HPDE6-E6E7 (cell line): ENCODE data around the gene TMEM89.

ENCODE experiments used
- DNase-seq: peaks from one replicate; pipeline ENCODE4 v3.0.0; 2011; ENCODE audit warnings: missing footprints; ENCODE audit errors: extremely low spot score

The TMEM89 gene

GRCh38 chr3:48621461-48621869, at the start of gene TMEM89:
TMEM89 (minus strand) TSS chr3:48621769; CDS start chr3:48621756, 13 bp downstream.
- DNase-seq, result no peak

DNA sequence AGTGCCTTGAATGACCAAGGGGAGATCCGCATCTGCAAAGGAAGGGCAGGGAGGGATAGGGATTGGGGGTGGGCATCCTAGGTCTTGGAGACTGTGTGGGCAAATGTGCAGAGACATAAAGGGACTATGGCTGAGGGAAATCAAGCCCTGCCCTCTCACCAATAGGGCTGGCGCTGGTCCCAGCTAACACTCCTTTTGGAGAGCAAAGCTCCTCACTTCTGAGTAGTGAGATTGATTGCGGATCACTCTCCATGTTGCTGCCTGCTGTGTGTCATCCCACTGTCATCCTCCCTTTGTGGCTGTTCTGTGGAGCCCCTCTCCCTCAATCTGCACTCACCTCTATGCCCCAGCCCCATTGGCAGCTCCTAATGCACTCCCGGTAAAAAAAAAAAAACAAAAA, 43.4 kb upstream of the TMEM89 start:
- DNase-seq, result no peak

GRCh38 chr3:48664313-48664644, 42.7 kb upstream of the TMEM89 start:
- no peak for DNase-seq

DNA sequence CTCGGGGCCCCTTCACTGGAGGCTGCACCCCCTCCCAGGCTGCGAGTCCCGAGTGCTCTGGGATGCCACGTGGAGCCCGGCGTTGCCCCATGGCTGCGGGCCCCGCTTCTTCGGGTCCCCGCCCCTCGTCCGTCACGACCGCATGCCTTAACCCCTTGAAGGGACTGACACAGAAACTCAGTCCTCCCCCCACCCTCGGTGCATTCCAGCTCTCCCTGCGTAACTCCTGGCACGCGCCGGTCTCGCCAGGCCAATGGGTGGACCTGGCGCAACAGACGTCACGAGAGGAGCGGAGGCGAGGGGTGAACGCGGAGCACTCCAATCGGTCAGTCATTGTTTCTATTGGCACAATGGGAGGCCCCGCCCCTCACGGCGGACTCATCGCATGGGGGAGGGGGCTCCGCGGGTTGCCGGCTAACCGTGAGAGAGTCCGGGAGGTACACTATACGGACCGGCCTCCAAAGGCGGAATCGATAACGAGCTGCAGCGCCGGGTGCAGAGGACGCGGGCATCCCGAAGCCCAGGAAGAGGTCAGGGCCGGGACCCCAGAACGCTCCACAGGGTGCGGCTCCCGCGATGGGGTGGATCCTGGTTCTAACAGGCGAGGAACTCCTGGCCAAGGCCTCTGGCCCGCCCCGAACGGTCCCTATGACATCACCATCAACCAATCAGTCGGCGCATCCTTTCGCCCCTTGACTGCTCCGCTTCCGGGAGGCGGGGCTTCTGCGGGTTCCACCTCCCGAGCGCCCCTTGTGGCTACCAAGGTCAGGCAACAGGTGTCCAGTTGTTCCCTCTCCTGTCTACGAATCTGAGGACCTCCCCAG, 42.1 kb upstream of the TMEM89 start:
- DNase-seq, result peak; percentile 70

DNA sequence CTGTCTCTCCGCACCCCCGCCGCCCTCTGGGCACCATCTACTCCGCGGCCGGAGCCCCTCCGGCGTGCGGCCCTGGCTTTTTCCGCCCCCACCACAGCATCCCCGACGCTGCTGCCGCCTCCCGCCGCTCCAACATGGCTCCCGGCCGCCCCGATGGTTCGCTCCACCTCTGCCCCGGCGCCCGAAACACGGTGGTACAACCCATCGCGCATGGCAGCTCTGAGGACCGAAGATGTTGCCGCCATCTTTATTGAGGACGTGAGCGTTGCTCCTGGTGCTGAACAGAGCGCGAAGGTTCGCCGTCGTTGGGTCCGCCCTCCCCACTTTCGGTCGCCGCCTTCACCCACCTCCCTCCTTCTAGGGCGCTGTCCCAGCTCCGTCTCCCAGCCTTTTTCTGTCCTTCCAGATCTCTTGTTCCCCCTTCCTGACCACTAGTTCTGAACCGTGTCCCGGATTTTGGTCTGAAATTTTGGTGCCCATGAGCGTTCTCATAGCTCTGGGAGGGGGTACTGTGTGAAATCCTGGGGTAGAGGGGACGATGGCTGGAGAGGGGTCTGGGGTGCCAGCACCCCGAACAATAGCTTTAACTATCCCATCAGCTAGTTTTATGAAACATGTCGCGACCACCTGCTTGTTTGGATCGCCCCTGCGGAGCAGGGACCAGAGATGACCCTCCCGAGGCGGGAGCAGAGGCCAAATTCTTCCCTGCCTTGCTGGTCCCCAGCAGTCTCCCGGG, 41.4 kb upstream of the TMEM89 start, which contains the start of gene CELSR3:
Gene CELSR3, minus strand, starts transcription at position 134 of the 736 bp plus-strand sequence. CDS start 252 bp downstream, outside the sequence.
- DNase-seq, result peak; percentile 32

GRCh38 chr3:48662145-48662752, 40.7 kb upstream of the TMEM89 start:
- DNase-seq, result no peak

- no peak for DNase-seq
Observed at GRCh38 chr3:48661501-48662144, 40.1 kb upstream of the TMEM89 start.

- no peak for DNase-seq
Observed at GRCh38 chr3:48660800-48661400, 39.3 kb upstream of the TMEM89 start.

GRCh38 chr3:48656841-48657281, 35.3 kb upstream of the TMEM89 start:
- no peak for DNase-seq

DNA sequence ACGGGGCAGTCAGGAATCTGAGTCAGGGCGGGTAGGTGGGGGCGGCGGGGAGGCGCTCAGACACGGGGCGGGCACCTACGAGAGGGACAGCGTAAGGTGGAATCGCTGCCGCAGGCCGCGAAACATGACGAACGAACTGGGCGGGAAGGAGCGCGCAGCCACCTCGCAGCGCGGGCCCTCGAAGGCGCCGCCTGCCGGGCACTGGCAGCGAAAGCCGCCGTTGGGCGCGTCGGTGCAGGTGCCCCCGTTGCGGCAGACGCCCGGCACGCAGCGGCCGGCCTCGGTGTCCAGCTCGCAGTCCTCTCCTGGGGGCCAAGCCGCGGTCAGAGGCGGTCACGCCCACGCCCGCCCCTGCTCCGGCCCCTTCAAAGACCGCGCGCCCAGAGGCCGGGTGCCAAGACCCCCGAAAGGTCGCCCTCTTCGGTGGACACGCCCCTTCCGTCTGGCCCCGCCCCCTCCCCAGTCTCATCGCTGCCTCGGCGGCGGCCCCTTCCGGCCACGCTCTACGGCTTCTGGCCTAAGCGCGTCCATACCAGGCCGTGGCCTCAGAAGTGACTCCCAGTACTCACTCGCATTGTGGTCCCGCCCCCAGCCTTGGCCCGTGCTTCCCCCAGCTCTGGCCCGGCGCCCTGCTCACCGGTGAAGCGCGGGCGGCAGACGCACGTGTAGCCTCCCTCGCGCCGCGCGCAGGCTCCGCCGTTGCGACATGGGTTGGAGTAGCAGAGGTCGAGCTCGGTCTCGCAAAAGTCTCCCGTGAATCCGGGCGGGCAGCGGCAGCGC, 34.7 kb upstream of the TMEM89 start:
- DNase-seq, result peak; percentile 60

DNA sequence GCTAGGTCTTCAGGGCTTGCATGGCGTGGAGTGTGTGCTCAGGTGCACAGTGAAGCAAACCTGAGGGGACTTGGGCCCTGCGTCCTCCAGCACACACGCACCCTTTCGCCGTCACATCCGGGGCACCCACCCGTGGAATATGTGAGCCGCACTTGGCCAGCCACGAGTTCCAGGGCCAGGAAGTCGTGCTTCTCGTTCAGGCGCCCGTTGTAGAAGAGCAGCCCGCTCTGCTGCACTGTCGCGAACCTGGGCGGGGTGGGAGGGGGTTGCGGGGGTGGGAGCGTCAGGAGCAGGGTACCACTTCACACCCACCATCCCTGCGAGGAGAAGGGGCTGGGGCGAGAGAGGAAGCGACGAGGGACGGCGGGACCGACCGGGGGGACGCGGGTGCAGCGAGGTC, 34.0 kb upstream of the TMEM89 start:
- no peak for DNase-seq

- no peak for DNase-seq
Observed at GRCh38 chr3:48655063-48655462, 33.5 kb upstream of the TMEM89 start.

DNA sequence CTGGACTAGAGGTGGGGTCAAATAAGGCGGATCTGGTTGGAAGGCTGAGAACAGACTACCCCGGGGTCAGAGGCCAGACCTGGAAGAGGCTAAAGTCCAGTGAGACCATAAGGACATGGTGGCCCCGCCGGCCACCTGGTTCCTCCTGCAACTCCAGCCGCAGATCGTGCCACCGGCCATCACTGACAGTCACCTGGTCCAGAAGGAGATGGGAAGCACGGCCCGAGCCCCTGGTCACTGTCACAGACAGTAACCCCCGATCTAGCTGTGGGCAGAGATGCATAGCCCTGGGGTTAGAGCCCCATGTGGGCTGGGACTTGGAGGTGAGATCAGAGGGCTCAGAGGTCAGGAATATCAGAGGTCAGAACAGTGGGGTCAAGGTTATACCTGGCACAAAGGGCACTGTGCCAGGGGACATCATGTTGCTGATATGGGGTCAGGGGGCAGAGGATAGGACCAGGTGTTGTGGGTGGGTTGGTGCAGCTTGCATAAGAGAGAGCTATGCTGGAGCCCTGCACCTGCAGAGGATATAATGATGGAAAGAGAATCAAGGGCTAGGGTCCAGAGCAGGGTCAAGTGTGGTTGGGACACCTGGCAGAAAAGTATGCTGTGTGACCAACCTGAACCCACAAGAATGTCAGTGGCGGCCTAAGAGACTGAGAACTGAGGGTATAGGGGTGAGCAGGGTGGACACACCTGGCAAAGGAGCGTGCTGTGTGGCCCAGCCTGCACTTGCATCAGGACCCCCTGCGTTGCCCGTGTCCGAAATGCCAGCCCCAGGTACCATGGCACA, 31.6 kb upstream of the TMEM89 start:
- DNase-seq, result no peak

DNA sequence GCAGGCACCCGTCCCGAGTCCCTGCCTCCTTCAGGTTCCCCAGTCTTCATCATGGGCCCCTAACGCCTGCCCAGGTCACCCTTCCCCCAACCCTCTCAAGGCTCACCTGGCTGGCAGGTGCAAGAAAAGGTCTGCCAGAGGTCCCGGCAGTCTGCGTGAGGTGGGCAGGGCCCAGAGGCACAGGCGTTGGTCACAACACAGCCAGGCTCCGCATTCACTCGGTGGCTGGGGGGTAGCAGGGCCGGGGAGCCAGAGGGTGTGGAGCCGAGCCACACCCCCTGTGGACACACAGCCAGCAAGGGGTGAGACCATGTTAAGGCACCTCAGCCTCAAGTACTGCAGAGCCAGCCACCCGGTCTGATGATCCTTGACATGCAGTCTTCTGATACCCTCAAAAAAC, 30.2 kb upstream of the TMEM89 start:
- DNase-seq, result no peak

GRCh38 chr3:48650723-48651122, 29.2 kb upstream of the TMEM89 start:
- DNase-seq, result no peak

- DNase-seq, result no peak
Observed at GRCh38 chr3:48648188-48648850, 26.8 kb upstream of the TMEM89 start.

DNA sequence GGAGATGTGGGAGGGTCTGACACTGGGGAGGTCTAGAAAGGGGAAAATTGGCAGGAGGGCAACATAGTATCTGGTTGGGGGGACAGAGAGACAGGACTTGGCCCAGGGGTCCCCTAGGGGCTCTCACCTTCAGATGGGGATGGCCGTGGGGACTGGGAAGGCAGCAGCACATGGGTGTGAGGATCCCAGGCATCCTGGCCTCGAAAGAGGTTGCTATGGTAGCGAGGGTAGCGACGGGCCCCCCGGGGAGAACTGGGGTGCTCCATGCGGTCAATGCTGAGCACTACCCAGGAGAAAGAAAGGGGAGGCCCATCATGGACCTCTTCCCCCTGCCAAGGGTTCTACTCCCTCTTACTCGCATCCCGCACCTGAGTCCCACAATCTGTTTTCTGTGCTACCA, 26.1 kb upstream of the TMEM89 start:
- no peak for DNase-seq

GRCh38 chr3:48644898-48645760, 23.6 kb upstream of the TMEM89 start:
- DNase-seq, result no peak

DNA sequence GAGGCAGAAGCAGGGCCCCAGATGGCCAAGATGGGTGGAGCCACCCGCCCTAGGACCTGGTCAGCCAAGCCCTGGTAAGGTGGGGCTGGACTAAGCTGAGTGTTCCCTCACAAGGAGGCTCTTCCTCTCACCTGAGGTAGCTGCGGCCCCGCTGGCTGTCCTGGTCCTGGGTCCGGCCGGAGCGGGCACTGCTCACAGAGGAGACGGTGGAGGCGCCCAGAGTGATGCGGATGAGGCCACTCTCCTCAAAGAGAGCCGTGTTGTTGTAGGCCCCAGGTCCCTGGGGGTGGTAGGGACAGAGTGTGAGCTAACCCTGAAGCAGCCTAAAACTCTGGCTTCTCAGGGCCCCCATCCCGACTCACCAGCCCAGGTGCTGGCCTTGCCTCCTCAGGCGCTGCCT, 21.0 kb upstream of the TMEM89 start:
- no peak for DNase-seq
